Activated T-cell treated with anti-CD3 and anti-CD28 coated beads for 1 hour (primary cell): Measurements from ENCODE around the gene WDR77.

Experiments used
- DNase-seq: peaks from one replicate; pipeline ENCODE4 v3.0.0-alpha.2; 2020; ENCODE audit warnings: low read depth

WDR77 gene

GRCh38 chr1:111439461-111440351, 9.3 kb downstream of the WDR77 start:
- no peak for DNase-seq

GRCh38 chr1:111436726-111437125, 12.3 kb downstream of the WDR77 start:
- DNase-seq = no peak

- no peak for DNase-seq
These were observed 24.8 kb downstream of the WDR77 start for GRCh38 chr1:111424281-111424680.

- no peak for DNase-seq
These were observed 26.3 kb downstream of the WDR77 start for GRCh38 chr1:111422546-111423391.

- no peak for DNase-seq
These were observed 28.7 kb downstream of the WDR77 start for GRCh38 chr1:111420377-111420776.

- no peak for DNase-seq
These were observed 30.0 kb downstream of the WDR77 start for GRCh38 chr1:111419037-111419436.

GRCh38 chr1:111417755-111418154, 31.3 kb downstream of the WDR77 start:
- no peak for DNase-seq

- DNase-seq = no peak
These were observed 33.6 kb downstream of the WDR77 start for GRCh38 chr1:111415461-111415860.

GRCh38 chr1:111414756-111415155, 34.3 kb downstream of the WDR77 start:
- DNase-seq = no peak

- no peak for DNase-seq
These were observed 36.2 kb downstream of the WDR77 start for GRCh38 chr1:111412839-111413238.

GRCh38 chr1:111407301-111407700, 41.8 kb downstream of the WDR77 start:
- DNase-seq = no peak

GRCh38 chr1:111406321-111406768, 42.7 kb downstream of the WDR77 start:
- peak; percentile 17 for DNase-seq

- no peak for DNase-seq
These were observed 44.5 kb downstream of the WDR77 start for GRCh38 chr1:111404588-111404987.

- no peak for DNase-seq
These were observed 47.0 kb downstream of the WDR77 start for GRCh38 chr1:111402083-111402482.

GRCh38 chr1:111399792-111400610, 49.1 kb downstream of the WDR77 start:
- DNase-seq = peak; percentile 40

GRCh38 chr1:111392460-111392945, 56.6 kb downstream of the WDR77 start:
- DNase-seq = no peak

GRCh38 chr1:111392042-111392441, 57.0 kb downstream of the WDR77 start:
- no peak for DNase-seq
